DMS53 treated with DMSO at 0.1 percent for 48 hours (cell line): ENCODE measurements around the gene CYTIP.

Source experiments
- DNase-seq: peaks from one replicate; lab custom pipeline; 2025; ENCODE audit not compliant: unreplicated experiment; lab: John Stamatoyannopoulos, UW

The CYTIP gene

DNA sequence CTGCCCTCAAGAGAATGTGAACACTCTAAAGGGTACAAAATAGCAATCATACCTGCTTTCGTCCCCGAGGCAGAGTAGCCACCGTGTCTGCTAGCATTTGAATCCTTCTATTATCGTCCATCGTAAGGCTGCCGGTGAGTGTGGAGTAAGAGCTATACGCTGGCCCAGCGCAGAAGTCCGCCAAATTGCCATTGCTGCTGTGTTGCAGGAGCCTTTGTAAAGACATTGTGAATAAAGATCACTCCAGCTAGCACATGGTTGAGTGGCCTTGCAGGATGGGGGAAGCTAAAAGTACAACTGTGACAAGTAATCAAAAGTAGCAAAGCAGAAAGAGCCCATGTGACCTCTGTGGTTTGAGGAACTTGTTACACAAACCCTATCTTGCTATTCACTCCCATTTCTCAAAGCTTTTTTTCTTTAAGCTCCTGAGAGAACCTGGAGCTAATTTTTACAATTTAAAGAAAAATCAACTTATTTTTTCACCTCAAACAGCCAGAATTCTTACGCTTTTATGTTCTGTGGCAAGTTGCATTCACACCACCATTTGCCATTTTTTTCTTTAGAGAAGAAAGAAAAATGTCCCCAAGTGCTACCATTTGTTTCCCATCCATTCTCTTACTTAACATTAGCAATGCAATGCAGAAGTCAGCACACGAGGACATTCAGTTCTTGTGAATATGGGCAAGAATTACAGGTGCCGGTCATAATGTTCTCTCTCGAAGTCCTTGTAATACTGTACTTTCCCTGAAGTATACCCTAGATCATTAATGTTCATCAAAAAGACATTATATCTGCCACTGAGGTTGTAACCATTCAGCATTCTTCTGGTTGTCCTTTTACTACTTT is at the start of gene CYTIP:
TSS of gene CYTIP (minus strand) at position 295 of the 846 bp plus-strand sequence. CDS start at position 226, 69 bp downstream.
- no peak for DNase-seq

DNA sequence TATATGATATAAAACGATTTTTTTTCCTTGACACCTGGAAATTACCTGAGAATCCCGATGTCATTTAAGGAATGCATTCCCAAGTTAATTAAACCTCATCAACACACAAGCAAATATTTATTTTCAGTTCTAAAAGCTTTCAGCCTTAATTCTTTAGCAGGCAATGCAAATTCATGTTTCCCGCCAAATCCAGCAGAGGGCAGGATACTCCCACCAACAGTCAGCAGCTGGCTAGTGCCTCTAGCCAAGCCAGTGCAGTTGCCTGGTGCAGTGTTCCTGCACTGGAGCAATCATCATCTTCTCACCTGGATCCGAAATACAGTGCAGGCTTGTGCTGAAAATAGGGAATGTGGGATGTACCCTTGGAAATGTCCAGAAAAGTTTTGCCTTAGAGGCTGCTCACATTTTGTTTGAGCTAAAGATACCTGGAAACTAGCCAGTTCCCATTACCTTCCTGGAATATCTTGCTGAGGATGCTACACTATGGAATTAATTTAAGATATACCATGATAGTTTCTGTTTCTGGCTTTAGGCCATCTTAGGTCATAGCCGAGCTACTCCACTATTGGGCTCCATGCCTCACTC is 48.4 kb upstream of the CYTIP start:
- DNase-seq, result peak; percentile 56

DNA sequence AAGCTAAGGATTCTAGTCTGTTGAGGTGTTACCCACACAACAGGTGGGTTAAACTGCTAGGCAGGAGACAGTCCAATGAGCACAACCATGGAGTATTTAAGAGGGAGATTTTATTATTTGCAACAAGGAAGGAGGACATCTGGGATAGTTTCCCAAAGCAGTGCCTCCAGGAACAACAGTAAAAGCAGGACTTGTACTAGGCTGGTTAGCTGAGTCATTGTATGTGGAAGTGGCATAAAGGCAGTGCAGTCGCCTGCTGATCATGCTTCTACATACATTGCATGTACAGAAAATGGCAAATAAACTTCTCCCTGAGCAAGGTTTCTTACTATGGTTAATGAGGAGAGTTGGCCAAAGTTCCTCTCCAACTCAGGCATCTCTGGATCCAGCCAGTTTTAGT is 46.1 kb upstream of the CYTIP start:
- no peak for DNase-seq

DNA sequence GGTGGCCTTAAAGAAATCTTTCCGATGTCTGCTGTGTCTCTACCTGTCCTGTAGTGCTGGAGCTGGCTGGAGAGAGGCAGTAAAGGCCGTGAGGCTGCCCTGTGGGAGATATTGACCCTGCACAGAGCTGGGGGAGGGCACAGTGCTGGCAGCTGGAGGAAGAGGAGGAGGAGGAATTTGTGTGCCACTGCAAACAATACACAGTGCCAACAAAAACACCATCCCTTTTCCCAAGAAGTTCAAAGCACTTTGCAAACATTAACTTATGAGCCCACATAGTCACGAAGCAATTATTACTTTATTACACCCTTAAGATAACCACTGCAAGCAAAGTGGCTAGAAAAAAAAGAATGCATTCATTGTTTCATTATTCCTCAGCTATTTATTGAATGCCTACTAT is 45.0 kb upstream of the CYTIP start:
- no peak for DNase-seq

DNA sequence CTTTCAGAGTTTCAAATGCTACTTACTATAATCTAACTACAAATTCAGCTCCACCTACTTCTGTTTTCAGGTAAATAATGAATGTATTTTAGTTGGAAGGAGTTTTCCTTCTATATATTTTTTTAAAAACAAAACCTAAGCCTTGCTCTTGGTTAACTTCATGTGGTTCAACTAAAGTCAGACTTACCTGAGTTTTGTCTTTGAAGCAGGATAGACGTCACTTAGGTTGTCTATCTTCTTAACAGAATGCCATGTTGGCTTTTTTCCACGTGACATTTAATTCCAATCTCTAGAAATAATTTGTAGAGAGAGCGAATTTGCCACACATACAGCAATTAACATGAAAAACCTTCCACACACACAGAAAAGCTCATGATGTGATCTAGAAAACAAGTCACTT is 43.9 kb upstream of the CYTIP start:
- DNase-seq, result no peak

DNA sequence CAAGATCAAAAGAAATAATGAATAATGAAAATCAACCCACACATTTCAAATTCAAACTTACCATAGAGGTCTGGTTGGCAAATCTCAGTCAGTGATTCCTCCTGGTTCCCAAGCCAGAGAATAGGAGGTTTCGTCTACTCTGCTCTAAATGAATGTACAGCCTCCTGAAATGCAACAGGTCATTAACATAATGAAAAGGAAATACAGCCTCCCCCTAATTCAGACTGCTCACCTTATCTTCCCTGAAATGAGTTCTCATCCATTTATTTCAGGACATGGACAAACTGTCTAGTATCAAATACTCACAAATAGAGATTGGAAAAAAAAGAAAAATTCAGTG is 43.4 kb upstream of the CYTIP start:
- DNase-seq, result no peak

DNA sequence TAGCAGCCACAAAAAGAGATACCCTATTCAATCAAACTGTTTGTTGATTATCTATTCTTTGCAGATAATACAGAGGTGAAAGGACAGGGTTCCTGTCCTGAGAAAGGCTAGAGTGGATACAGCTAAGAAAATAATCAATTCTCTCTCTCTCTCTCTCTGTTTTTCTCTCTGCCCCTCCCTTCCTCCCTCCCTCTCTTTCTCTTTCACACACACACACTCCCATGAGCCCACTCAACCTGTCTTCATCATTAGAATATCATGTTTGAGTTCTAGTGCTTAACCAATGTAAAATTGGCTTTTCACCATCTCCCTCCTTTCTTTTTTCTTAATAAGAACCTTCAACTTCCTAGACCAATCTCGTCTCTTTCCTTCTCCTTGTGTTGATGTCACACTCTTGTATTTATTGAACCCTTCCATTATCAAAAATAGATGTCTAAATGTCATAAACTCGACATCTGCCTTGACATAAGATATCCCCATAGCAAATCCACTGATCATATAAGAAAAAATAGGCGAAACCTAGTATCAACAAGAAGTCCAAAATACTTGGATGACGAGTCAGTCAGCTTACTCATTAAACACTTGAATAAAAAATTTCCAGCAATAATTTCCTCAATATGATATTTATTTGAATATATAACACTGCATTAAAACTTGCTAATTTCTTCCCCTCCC is 42.8 kb upstream of the CYTIP start:
- DNase-seq, result no peak

DNA sequence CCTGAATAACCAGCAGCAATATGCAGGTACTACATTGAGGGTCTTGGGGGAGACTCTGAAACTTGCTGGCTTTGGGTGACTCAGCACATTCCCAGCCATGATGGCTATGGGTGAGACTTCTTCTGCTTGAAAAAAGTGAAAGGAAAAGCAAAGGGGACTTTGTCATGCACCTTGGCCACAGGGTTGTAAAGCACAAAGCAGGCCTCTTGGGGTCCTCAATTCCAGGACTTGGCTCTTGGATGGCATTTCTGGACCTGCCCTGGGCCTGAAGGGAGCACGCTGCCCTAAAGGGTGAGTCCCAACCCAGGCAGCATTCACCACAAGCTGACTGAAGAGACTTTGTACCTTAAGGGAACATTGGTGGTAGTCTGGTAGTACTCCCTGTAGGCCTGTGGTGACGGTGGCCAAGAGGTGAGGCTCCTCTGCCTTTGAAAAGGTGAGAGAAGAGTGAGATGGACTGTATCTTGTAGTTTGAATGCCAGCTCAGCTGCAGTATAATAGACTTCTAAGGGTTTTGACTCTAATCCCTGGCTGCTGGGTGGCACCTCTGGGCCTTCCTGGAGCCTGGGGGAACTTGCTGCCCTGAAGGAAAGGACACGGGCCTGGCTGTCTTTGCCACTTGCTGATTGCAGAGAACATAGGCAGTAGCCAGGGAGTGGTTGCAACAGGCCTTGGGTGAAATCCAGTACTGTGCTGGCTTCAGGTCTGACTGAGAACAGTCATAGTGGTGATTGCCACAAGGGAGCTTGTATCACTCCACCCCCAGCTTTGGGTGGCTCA is 36.5 kb upstream of the CYTIP start:
- DNase-seq, result no peak

DNA sequence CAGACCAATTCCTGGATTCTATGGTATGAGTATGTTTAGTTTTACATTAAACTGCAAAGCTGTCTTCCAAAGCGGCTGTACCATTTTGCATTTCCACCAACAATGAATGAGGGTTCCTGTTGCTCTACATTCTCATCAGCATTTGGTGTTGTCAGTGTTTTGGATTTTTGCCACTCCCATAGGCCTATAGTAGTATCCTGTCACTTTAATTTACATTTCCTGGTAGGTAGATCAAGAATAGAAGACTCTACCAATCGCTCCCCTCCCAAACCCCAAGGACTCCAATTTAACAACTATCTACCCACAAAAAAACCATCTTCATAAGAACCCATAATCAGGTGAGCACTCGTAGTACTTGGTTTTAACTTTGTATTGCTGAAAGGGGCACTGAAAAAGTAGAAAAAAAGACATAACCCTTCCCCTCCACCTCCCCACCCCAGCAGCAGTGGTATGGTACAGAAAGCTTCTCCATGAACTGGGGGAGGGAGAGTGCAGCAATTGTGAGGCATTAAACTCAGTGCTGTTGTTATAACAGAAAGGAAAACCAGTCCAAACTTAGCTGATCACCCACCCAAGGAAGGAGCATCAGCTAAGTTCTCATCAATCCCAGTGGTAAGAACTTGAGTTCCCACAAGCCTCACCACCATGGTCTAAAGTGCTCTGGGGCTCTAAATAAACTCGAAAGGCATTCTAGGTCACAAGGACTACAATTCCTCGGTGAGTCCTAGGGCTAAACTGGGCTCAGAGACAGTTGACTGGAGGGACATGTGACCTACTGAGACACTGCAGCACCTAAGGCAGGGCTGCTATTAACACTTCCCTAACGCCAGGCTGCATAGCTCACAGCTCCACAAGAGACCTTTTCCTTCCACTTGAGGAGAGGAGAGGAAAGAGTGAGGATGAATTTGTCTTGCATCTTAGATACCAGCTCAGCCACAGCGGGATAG is 35.5 kb upstream of the CYTIP start:
- no peak for DNase-seq

DNA sequence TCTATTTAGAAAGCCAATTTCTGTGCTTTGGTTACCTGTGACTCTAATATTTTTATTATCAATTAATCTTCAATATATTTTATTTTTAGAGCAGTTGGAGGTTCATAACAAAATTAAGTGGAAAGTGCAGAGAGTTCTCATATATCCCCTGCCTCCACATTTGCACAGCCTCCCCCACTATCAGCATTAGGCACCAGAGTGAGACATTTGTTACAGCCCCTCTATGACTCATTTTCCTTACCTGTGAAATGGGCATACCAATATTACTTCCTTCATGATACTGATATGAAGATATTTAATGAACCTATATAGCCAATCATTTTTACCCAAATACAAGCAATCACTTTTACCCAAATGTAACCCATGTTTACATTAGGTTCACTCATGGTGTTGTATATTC is 34.0 kb upstream of the CYTIP start:
- DNase-seq, result no peak

DNA sequence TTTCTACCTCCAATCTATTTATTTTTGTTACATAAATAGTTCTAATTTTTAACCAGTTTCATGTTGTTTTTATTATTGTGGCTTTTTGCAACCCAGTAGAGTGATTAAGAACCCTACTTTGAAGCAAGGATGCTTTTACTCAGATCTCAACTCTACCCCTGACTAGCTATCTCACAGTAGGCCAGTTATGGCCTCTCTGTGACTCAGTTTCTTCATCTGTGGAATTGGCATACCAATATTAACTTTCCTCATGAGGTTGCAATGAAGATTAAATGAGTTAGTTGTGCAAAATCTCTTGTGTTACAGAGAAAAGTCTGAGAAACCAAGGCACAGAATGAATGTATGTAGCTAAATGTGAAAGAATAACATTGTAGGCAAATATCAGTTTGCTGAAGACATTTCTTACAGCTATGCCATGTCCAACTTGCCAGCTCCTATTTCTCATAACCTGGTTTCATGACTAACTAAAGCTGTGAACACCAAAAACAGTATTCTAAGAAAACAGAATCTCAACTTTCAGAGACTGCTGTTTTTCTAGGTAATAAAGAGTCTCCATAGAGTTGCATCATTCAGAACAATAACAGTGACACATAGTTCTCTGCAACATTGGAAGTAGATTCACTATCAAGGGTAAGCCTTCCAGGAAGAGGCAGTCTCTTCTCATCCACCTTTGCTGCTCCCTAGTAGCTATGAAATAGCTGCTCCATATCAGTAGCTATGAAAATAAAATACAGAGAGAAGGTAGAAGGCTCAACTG is 33.2 kb upstream of the CYTIP start:
- DNase-seq, result no peak

DNA sequence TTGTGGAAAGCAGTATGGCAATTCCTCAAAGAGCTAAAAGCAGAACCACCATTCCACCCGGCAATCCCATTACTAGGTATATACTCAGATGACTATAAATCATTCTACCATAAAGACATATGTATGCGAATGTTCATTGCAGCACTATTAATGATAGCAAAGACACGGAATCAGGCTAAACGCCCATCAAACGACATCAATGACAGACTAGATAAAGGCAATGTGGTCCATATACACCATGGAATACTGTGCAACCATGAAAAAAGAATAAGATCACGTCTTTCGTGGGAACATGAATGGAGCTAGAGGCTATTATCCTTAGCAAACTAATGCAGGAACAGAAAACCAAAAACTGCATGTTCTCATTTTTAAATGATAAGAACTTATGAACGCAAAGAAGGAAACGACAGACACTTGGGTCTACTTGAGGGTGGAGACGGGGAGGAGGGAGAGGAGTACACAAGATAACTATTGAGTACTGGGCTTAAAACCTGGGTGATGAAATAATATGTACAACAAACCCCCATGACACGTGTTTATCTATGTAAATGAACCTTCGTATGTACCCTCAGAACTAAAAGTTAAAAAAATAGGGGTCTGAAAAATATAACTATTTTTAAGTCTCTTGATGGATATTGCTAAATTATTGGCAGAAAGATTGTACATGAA is 32.0 kb upstream of the CYTIP start:
- no peak for DNase-seq

DNA sequence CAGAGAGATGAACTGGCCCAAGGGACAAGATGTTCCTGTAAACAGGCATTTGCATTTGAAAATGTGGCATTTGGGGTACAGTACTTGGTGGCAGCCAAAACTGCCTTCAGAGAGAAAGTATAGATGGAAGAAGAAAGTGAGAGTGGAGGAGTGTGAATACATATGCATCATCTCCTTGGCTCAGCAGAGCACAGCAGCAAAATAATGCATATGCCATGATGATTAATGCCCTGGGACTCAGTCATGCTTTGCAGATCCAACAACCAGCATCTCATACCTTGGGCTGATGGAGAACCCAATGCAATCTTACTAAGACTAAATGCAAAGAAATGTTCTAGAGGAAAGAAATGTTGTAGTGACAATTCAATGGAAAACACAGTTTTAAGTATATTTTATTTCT is 29.7 kb upstream of the CYTIP start:
- no peak for DNase-seq

DNA sequence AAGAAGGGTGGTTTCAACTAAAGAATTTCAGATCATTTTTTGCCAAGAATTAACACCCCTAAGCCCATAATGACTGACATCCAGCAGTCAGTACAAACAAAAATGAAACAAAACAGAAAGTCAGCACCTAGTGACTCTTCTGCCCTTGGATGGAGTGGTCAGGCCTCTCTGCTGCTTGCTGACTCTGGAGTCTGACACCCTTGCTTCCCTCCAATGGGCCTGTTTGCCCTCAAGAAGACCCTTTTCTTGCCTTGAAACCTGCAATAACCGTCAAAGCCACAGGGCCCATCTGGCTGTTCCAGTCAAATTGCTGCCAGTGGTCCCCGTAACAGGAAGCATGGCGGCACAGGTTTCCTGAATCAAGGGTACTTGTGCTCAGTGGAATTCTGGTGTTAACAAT is 27.2 kb upstream of the CYTIP start:
- no peak for DNase-seq

DNA sequence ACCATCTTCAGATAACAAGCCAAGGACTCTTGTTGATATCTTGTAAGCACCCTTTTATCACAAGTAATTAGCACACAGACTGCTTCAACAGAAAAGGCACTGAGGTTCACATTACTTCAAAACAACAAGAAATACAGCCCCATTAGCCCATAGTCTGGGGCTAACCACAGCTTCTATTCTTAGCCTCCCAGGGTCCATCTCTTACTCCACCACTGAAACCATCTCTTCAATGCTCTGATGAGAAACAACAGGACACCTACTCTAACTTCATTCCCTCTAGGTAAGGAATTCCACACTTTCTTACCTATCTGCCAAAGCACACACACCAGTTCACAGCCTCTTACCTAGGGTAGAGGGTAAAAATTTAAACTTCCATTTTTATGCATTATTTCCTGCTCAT is 26.4 kb upstream of the CYTIP start:
- no peak for DNase-seq

DNA sequence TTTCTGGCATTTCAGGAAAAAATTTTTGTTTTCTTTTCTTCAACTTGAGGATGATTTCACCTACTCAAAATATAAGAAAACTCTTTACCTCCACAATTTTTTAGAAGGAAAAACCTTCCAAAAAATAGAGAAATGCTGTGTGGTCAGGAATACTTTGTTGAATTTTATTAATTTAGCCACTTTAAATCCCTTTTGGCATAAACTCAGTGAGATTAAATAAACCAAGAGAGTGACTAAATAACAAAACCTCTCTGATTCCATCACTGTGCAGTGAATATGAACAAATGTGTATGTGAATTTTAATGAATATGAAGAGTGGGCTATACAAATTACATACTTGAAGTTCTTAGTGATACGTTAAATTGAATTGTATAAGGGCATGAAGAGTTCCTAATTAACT is 25.8 kb upstream of the CYTIP start:
- DNase-seq, result no peak

DNA sequence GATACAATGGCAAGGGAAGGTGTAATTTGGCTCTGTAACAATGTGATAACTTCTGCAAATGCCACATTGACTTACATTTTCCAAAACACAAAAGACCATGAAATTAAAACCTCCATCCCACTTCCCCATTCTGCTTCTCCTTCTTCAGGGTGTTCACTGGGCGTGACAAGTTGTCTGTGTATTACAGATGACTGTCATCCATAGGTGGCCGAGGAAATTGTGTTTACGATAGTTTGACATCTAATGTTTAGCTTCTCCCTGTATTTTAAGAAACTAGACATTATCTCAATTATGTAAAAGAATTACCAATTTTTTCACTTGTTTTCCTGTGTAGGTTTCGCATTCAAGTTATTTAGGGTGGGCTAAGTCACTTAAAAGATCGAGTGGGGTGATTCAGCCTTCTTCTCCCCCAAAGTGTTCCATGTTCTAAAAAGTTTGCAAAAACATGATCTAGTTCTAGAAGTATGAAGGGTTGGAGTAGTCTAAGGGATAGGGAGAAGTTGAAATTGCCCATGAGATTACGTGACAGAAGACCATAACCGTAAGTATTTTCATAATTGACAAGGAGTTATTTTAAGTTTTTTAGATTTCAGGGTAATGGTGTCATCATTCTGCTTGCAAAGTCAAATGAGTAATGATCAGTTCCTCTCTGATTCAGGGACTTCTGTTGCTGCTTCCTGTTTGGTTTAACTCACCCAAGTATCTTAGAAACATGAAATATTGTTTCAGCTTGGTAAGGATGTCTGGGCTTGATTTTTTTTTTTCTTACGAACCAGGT is 25.2 kb upstream of the CYTIP start:
- DNase-seq, result no peak

DNA sequence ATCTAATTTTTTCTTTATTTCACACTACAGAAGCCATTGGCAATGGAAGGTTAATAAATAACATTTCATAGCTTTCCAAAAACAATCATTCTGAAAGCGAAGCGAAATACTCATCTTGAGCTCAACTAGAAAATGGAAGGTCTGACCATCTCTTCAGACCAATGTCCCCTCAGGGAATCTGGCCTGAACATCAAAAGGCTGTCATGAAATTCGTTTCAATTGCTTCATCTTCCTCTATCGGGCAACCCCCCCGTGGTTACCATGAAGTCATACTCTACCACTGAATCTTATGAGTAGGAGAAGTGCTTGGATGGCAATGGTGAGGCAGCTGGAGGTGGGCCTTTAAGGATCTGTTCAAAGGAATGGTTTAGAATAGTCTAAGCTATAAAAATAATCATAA is 22.9 kb upstream of the CYTIP start:
- no peak for DNase-seq
